Ectodermal cell (in vitro differentiated cells): ENCODE measurements around the gene SIRT4.

Source experiments
- H3K27ac ChIP-seq: 2 replicates; pipeline ENCODE4 v1.7.0; 2013; ENCODE audit warnings: mild to moderate bottlenecking, low read depth, low read length; ENCODE audit not compliant: insufficient read depth, poor library complexity, severe bottlenecking
- H3K27me3 ChIP-seq: 2 replicates; pipeline ENCODE4 v1.7.0; 2013; ENCODE audit warnings: mild to moderate bottlenecking, low read length; ENCODE audit not compliant: insufficient read depth, control insufficient read depth, poor library complexity, severe bottlenecking
- H3K36me3 ChIP-seq: one replicate; pipeline ENCODE4 v1.7.0; 2013; ENCODE audit warnings: low read length; ENCODE audit not compliant: control insufficient read depth, insufficient read depth
- H3K4me1 ChIP-seq: one replicate; pipeline ENCODE4 v1.7.0; 2013; ENCODE audit warnings: low read length; ENCODE audit not compliant: control insufficient read depth, insufficient read depth
- H3K4me3 ChIP-seq: 2 replicates; pipeline ENCODE4 v1.7.0; 2013; ENCODE audit warnings: low read depth, low read length, control low read depth; ENCODE audit not compliant: insufficient read depth
- H3K9me3 ChIP-seq: 2 replicates; pipeline ENCODE4 v1.7.0; 2013; ENCODE audit warnings: mild to moderate bottlenecking, low read length, moderate library complexity; ENCODE audit not compliant: control insufficient read depth
- WGBS, 2 experiments: methylation state at CpG; one replicate each; pipeline ENCODE4 v1.1.7; 2013; ENCODE audit warnings: missing lambda C conversion rate in 2 of 2; 5-methylcytosine and 5-hydroxymethylcytosine counted together

The SIRT4 gene

DNA sequence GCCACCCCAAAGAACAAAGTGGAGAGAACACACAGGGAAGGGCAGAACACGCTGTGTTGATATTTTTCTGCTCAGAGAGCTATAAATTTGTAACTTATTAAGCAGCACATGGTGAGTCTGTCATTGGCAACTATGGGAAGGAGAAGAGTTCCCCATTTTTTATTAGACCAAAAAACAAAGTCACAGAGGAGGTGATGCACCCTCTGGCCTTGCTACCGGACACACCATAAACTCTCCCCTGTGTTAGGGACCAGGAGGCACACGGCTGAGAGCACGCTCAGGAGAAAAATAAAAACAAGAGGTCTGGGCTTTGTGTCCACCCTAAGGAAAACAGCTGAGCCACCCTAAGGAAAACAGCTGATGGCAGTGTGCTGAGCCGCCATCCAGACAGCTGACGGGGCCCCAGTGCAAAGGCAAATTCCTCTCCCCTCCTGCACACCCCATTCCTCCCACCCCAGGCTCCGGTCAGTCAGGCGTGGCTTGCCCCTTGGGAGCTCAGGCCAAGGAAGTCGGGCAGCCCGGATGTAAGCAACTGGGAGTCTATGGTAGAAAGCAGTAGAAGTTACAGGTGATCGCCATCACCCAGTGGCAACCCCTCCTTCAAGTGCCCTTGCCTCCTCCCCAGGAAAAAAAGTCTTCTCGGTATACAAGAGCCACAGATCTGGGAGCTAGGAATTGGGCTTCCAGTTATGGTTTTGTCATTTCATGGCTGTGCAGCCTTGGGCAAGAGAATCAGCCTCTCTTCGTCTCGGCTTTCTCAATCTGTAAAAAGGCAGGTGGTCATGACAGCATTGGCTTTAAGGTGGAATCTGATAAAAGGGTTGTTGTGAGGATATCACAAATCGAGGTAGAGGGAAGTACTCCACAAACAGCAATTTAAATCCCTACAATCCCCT lies 39.0 kb upstream of the SIRT4 start:
- Histone ChIP-seq H3K4me3 (no peak overlapping the region), H3K27me3 (peaks cover 6% of the 10 kb centered on the region), H3K9me3 (no peaks in the 10 kb centered on the region), H3K36me3 (no peaks in the 10 kb centered on the region), H3K27ac (no peak overlapping the region), H3K4me1 (peaks cover 20% of the 10 kb centered on the region)
- 76 to 84% methylated on average over 15 of the region's 15 CpGs for WGBS, 2 experiments

DNA sequence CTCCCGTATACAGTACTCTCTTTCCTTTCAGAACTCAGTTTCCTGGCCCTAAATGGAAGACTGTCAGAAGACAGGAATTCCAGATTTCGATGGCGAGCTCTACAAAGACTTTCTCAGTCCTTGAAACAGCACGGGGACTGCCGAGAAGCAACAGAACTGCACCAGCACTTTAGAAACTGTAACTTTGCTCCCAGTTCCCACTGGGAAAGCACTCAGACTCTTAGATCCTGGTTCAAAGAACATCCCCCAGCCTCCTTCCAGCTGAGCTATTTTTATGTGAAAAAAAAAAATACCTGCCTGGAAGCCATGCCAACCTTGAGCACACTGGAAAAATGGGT lies 38.4 kb upstream of the SIRT4 start:
- Histone ChIP-seq H3K4me1 (peaks cover 20% of the 10 kb centered on the region), H3K27me3 (peaks cover 6% of the 10 kb centered on the region), H3K27ac (no peak overlapping the region), H3K36me3 (no peaks in the 10 kb centered on the region), H3K9me3 (no peaks in the 10 kb centered on the region), H3K4me3 (no peak overlapping the region)
- 68 to 74% methylated on average over 5 of the region's 5 CpGs for WGBS, 2 experiments

DNA sequence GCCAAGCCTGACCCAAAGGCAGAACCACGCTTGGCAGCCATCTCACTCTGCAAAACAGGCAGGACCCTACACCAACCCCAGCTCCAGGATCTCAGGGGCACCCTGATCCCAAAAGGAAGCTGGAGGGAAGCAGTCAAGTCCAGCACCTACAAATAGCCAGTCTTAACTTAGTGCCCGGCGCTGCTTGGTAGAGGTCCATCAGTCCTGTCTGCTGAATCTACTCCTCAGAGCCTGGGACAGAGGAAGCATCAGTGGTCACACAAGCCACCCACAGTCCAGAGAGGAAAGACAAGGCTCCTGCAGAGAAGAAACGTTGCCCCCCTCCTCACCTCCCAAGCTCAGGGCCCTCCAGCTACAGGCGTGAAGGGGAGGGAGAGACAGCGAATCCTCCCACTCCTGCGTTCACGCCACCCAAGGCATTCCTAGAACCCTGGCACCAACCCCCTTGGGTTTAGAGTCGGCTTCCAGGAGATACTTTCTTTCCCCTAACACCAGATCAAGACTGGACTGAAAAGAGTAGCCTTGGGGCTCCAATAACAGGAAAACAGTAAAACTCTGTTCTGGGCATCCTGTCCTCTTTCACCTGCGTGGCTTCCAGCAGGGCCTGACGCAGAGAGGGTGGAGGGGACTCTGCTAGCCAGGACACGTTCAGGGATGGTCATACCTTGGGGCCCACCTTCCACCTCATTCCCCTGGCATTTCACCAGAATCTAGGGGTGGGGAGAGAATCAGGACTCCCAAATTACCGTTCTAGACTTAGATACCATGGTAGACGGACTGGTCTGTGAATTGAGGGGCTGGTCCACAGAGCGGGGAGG lies 37.8 kb upstream of the SIRT4 start:
- Histone ChIP-seq H3K36me3 (no peaks in the 10 kb centered on the region), H3K4me3 (peak overlapping the region; percentile 83), H3K27ac (no peak overlapping the region), H3K27me3 (peaks cover 6% of the 10 kb centered on the region), H3K9me3 (no peaks in the 10 kb centered on the region), H3K4me1 (peaks cover 20% of the 10 kb centered on the region)
- 45 to 49% methylated on average over 14 to 15 of the region's 15 CpGs for WGBS, 2 experiments

DNA sequence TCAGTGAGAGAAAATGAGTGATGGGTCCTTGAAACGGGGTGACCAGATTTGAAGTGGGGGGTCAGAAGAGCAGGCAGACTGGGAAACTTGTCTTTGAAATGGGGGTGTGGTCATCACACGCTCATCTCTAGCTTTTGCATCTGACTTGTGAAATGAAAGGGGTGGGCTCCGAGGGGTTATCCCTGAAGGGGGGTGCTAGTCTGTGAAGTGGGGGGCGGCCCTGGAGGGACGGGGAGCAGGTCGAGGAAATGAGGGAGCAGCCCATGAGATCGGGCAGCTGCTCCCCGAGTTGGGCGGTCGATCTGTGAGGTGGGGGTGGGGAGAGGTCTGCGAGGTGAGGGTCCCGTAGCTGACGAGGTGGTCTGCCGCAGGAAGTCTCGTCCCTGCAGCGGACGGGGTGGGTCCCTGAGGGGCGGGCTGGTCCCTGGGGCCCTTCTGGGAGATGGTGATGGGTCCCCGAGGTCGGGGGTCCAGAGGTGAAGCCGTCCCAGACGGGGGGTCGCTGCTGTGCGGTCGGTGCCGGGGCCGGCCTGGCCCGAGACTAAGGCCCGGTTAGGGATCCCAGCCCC lies 37.1 kb upstream of the SIRT4 start:
- WGBS, 2 experiments = 2% methylated on average over 29 of the region's 29 CpGs
- no peaks in the 10 kb centered on the region for H3K9me3 ChIP-seq
- peaks cover 20% of the 10 kb centered on the region for H3K4me1 ChIP-seq
- H3K27ac ChIP-seq = no peak overlapping the region
- peaks cover 6% of the 10 kb centered on the region for H3K27me3 ChIP-seq
- no peaks in the 10 kb centered on the region for H3K36me3 ChIP-seq
- peak overlapping the region; percentile 83 for H3K4me3 ChIP-seq

DNA sequence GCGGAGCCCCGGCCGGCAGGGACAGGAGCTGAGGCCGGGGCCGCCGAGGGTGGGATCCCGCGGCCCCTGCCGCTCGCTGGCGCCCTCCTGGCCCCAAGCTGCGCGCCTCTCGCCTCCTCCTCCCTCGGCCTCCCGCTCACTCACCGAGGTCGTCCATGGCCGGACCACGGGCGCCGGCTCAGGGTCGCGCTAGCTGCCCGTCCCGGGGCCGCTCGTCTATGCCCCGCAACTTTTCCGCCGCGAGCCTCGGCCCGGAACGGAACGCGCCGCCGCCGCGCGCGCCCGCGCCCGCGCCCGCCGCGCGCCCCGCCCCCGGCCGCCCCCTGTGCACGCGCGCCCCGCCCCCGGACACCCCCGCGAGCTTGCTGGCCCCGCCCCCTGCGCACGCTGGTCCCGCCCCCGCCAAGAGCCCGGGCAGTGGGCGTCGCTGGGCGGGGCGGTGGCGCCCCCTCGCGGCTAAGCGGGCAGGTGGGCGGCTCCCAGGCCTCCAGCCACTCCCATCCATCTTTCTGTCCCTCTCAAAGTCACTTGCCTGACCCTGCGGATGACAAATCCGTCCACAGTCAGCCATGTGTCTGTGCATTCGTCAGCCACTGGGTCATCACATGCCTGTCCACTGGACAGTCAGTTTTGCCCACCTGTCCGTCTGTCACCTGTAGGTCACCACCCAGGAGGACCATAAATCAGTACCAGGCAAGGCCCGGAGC lies 36.5 kb upstream of the SIRT4 start, which contains the start of gene PXN:
Gene PXN (minus strand): TSS at position 258 of the 707 bp plus-strand sequence. CDS start 101 bp downstream, at position 157.
- WGBS, 2 experiments = 2 to 3% methylated on average over 81 of the region's 81 CpGs
- peaks cover 6% of the 10 kb centered on the region for H3K27me3 ChIP-seq
- H3K4me3 ChIP-seq = peak within 1 kb of the TSS; percentile 83
- no peaks in the 10 kb centered on the region for H3K9me3 ChIP-seq
- H3K27ac ChIP-seq = no peak within 1 kb of the TSS
- H3K4me1 ChIP-seq = peaks cover 20% of the 10 kb centered on the region
- H3K36me3 ChIP-seq = no peaks in the 10 kb centered on the region

DNA sequence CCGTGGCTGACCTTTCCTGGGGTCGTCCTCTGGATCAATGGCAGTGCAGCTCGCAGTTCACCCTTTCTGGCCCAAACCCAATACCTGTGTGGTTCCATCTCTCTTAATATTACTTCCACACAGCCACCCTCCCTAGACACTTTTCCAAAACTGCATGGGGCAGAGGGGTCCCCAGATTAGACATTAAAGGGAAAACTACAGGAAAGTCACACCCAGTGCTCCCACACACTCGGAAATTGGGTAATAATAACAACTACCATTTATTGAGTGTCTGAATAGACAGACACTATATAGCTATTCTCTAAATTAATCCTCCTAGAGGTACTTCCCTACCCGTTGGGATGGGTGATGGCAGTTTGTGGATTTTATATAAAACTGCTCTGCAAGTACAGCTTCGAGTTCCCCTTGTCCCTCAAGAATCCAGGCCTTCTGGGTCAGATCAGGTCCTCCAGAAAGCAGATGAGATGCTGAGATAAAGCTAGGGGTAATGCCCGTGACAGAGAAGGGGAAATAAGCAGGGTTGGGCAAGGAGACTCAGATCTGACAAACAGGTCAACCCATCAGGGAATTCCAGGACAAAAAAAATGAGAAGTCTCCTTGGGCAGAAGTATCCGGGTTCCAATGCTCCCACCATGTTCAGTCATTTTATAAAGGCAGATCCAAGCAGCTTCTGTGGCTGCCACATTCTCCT lies 35.8 kb upstream of the SIRT4 start:
- Histone ChIP-seq H3K36me3 (no peaks in the 10 kb centered on the region), H3K9me3 (no peaks in the 10 kb centered on the region), H3K4me3 (no peak overlapping the region), H3K4me1 (peaks cover 20% of the 10 kb centered on the region), H3K27ac (no peak overlapping the region), H3K27me3 (peaks cover 6% of the 10 kb centered on the region)
- WGBS, 2 experiments = 88 to 90% methylated on average over 8 of the region's 8 CpGs

DNA sequence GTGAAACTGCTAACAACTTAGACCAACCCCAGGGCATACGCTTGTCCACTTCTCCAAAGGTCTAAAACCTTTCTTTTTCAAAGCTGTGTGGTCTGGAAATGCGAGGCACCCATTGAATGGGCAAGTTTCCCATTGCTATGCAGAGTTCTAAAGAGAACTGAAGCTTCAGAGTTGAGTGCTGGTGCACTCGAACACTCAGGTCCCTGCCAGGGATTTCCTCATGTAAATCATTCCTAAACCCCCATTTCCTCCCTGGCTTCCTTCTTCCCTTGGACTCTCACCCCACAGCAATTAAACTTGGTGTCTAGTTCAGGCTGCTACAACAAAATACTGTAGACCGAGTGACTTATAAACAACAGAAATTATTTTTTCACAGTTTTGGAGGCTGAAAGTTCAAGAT lies 34.4 kb upstream of the SIRT4 start:
- Histone ChIP-seq H3K4me1 (peaks cover 15% of the 10 kb centered on the region), H3K27me3 (peaks cover 6% of the 10 kb centered on the region), H3K9me3 (no peaks in the 10 kb centered on the region), H3K27ac (no peak overlapping the region), H3K4me3 (no peak overlapping the region), H3K36me3 (no peaks in the 10 kb centered on the region)
- 84 to 85% methylated on average over 4 of the region's 4 CpGs for WGBS, 2 experiments

DNA sequence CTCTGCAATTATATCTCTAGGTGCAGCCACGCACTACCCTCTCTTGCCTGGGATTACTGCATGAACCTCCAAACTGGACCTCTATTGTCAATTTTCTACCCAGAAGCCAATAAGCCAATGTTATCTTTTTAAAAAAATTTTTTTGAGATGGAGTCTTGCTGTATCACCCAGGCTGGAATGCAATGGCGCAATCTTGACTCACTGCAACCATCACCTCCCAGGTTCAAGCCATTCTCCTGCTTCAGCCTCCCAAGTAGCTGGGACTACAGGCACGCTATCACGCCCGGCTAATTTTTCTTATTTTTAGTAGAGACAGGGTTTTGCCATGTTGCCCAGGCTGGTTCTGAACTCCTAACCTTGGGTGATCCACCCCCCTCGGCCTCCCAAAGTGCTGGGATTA lies 25.4 kb upstream of the SIRT4 start:
- Histone ChIP-seq H3K4me1 (no peaks in the 10 kb centered on the region), H3K27me3 (no peaks in the 10 kb centered on the region), H3K9me3 (no peaks in the 10 kb centered on the region), H3K36me3 (no peaks in the 10 kb centered on the region), H3K27ac (no peak overlapping the region), H3K4me3 (no peak overlapping the region)
- WGBS, 2 experiments = 94 to 97% methylated on average over 6 of the region's 6 CpGs

DNA sequence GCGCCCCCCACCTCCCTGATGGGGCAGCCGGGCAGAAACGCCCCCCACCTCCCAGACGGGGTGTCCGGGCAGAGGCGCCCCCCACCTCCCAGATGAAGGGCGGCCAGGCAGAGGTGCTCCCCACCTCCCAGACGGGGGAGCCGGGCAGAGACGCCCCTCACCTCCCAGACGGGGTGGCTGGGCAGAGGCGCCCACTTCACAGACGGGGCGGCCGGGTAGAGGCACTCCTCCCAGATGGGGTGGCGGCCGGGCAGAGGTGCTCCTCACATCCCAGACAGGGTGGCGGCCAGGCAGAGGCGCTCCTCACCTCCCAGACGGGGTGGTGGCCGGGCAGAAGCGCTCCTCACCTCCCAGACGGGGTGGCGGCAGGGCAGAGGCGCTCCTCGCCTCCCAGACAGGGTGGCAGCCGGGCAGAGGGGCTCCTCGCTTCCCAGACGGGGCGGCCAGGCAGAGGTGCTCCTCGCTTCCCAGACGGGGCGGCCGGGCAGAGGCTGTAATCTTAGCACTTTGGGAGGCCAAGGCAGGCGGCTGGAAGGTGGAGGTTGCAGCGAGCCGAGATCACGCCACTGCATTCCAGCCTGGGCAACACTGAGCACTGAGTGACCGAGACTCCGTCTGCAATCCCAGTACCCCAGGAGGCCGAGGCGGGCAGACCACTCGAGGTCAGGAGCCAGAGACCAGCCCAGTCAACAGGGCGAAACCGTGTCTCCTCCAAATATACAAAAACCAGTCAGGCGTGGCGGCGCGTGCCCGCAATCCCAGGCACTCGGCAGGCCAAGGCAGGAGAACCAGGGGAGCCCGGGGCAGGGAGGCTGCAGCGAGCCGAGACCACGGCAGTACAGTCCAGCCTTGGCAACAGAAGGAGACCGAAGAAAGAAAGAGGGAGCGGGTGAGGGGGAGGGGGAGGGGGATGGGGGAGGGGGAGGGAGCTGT lies 23.7 kb upstream of the SIRT4 start:
- 94 to 96% methylated on average over 52 to 55 of the region's 57 CpGs for WGBS, 2 experiments
- no peaks in the 10 kb centered on the region for H3K27me3 ChIP-seq
- H3K27ac ChIP-seq = no peak overlapping the region
- H3K4me1 ChIP-seq = no peaks in the 10 kb centered on the region
- no peak overlapping the region for H3K4me3 ChIP-seq
- no peaks in the 10 kb centered on the region for H3K9me3 ChIP-seq
- no peaks in the 10 kb centered on the region for H3K36me3 ChIP-seq
